ENCODE results near the gene COMMD9.
A peak's percentile ranks its signal among the peaks of the same experiment; 100 is the strongest.
"Not testable (repeated sequence)": the region's sequence is repeated elsewhere in the genome, so short reads cannot be mapped to it uniquely, and the experiment has no call there.

COMMD9 gene

GRCh38 chr11:36289226-36289852 lies at the start of gene COMMD9:
Gene COMMD9 (minus strand): TSS chr11:36289424. CDS start chr11:36289412, 12 bp downstream.
- peak; percentile 83 for DNase-seq

DNA sequence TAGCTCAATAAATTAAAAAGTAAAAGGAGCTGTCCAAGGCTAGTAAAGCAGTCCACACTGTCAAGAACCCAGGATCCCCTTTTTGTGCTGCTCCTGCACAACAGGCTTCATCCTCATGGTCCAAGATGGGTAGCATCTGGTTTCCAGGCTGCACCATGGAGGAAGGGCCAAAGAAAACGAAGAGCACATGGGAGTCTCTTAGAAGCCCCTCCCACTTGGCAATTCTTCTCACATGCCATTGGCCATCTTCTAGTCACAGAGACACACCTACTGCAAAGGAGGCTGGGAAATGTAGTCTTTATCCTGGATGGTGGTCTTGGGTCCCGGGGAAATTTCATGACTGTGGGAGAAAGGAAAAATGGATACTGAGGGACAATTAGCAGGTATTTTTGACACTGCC lies 44.7 kb upstream of the COMMD9 start:
- no peak for DNase-seq

DNA sequence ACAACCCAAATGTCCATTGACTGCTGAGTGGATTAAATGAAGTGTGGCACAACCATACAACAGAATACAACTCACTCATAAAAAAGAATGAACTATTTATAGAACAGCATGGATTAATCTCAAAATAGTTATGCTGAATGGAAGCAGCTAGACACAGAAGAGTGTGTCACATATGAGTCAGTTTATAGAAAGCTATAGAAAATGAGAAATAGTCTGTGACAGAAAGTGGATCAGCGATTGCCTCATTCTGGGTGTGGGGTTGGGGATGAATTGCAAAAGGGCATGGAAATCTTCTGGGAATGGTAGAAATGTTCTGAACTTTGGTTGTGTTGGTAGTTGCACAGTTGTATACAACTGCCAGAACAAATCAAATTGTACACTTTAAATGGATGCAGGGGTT lies 44.2 kb upstream of the COMMD9 start:
- no peak for DNase-seq

DNA sequence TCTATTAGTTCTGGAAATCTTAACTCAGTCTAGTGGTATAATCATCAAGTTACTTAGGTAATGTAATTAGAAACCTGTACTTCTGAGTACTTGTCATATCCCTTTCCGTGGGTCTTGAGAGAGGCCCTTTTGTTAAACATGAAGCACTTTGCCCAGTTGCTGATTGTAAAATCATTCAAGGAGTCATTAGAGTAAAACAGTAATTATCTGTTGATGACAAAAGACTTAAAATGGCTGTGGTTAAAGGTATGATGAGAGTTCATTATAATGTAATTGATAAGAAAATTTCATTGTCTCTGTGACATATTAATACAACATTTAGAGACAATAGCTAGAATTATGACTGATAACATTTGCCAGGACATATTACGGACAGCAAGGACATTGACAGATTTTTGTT lies 41.2 kb upstream of the COMMD9 start:
- DNase-seq: no peak

DNA sequence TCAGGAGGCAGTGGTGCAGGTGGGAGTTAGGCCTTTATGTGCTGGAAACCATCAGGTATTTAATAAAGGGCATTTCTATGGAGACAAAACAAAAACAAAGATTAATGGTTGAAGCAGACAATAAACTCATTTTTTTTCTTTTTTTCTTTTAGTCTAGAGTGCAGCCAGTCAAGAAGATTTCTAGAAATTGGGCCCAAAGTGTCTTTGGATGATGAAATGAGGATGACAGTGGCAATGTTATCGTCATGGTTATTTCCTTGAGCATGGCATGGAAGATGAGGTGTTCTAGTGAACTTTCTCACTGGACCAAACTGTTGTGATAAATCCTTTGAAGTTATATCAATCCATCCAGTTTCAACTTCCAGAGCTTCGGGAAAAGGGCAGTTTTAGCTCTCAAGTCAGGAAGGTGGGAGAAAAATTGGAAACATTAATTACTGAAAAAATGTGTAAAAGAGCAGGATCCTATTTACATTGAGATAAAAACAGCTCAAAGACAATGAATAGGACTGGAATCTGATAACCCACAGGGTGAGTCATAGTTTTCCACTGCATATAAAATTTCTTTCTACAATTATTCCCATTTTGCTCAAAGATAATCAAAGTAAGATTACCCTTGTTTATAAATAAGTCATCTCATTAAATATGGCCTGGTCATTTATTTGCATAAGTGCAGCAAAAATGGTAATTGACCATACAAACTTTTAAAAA lies 39.9 kb upstream of the COMMD9 start:
- no peak for DNase-seq

- no peak for DNase-seq
These were observed 37.5 kb upstream of the COMMD9 start for GRCh38 chr11:36326524-36327419.

DNA sequence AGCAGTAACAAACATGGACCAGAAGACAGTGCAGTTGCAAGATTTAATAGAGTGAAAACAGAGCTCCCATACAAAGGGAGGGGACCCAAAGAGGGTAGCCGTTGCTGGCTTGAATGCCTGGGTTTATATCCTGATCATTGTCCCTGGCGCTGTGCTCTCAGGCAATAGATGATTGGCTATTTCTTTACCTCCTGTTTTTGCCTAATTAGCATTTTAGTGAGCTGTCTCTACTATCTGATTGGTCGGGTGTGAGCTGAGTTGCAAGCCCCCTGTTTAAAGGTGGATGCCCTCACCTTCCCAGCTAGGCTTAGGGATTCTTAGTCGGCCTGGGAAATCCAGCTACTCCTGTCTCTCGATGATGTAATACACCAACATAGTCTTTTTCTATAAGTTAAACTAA lies 36.2 kb upstream of the COMMD9 start:
- not testable (repeated sequence) for DNase-seq

- not testable (repeated sequence) for DNase-seq
These were observed 35.7 kb upstream of the COMMD9 start for GRCh38 chr11:36324956-36325355.

- no peak for DNase-seq
These were observed 28.8 kb upstream of the COMMD9 start for GRCh38 chr11:36317992-36318391.

DNA sequence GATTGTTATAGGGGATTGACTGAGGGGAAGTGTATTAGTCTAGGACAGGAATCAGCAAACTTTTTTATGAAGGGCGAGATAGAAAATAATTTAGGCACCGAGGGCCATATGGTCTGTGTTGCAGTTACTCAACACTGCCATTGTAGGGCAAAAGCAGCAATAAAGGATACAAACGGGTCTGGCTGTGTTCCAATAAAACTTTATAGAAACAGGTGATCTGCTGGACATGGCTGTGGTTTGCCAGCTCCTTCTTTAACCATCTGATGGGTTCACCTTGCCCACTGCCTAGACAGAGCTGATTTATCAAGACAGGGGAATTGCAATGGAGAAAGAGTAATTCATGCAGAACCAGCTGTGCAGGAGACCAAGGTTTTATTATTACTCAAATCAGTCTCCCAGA lies 26.8 kb upstream of the COMMD9 start:
- DNase-seq: no peak

GRCh38 chr11:36314434-36314767 lies 25.2 kb upstream of the COMMD9 start:
- no peak for DNase-seq

DNA sequence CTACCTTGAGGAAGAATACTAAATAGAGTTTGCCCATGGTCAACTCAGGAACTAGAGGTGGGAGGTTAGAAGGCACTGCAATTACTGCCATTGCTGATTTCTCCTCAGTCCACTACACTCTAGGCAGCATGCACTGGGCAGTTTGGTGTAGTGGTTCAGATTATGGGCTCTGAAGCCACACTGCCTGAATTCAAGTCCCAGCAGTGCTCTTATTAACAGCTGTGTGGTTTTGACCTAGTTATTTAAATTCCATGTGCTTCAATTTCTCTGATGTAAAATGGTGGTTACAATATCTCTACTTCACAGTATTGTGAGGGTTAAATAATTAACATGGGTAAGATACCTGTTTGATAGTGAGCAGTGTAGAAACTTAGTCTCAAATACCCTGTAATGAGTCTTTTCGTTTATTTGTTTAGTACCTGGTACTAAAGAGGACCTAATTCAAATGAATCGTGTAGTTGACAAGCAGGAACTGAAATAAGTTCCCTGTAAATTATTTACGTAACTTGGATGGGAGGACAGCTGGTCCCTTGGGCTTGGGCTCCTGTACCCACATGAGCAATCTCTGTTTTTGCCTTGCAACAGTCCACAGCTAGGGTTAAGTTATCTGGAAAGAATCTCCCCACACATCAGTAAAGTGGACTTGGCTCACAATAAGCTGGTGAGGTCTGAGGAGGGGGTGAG lies 24.7 kb upstream of the COMMD9 start:
- DNase-seq: no peak

- DNase-seq: no peak
These were observed 23.6 kb upstream of the COMMD9 start for GRCh38 chr11:36312611-36313472.

- peak; percentile 64 for DNase-seq
These were observed 22.8 kb upstream of the COMMD9 start for GRCh38 chr11:36311926-36312595.

- no peak for DNase-seq
These were observed 20.6 kb upstream of the COMMD9 start for GRCh38 chr11:36309779-36310178.

DNA sequence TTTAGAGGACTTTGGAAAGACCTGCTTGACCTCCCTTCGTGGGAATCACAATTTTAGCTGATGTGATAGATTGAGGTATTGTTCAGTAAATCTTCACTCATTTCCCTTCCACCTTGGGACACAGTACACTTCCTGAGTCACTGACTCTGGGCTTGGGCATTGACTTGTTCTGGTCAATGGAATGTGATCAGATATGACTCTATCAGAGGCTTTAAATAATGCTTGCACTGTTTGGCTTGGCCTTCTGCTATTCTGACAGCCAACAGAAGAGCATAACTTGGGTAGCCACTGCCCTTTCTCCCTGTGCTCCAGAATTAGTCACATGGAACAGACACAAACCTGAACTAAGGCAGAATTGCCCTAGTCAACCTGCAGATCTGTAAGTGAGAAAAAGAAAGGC lies 19.4 kb upstream of the COMMD9 start:
- DNase-seq: no peak

- DNase-seq: no peak
These were observed 17.7 kb upstream of the COMMD9 start for GRCh38 chr11:36306888-36307287.

- no peak for DNase-seq
These were observed 15.8 kb upstream of the COMMD9 start for GRCh38 chr11:36305047-36305446.

- no peak for DNase-seq
These were observed 15.1 kb upstream of the COMMD9 start for GRCh38 chr11:36304351-36304750.

DNA sequence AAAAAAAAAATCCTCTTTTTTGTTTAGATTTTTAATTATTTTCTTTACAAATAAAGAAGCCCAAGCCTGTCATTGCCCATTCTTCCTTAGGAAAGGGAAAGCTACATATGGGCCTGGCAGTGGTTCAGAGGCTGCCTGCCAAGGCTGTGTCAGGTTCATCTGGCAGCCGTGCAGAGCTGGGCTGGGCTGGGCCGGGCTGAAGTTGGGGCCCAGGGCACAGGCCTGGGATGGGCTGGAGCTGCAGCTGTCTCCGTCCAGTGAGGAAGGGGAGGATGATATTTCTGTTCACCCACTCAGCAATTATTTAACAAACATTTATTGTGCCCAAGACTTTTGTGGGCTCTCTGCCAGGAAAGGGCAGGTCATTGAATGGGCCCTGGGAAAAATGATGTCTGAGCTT lies 11.4 kb upstream of the COMMD9 start:
- DNase-seq: peak; percentile 15

- no peak for DNase-seq
These were observed 7.8 kb upstream of the COMMD9 start for GRCh38 chr11:36296884-36297543.

All from NCI-H1092 (cell line).